Type B pancreatic cell (in vitro differentiated cells): Measurements from ENCODE around the gene KAT2A. TPM values are rescaled to one million over a fixed set of nuclear protein-coding genes. Genes with fewer than 3 reads are reported as not detected.

ENCODE experiments used
- DNase-seq: peaks from one replicate; pipeline ENCODE4 v3.0.0; 2021; ENCODE audit warnings: mixed read lengths; ENCODE audit not compliant: unreplicated experiment; ENCODE audit errors: extremely low spot score
- H3K27ac Mint-ChIP-seq: 2 replicates; pipeline ENCODE4 v1.8.0; 2021; ENCODE audit warnings: mild to moderate bottlenecking, mixed read lengths
- H3K27me3 Mint-ChIP-seq: 2 replicates; pipeline ENCODE4 v1.8.0; 2021; ENCODE audit warnings: mixed read lengths
- H3K36me3 Mint-ChIP-seq: 2 replicates; pipeline ENCODE4 v1.8.0; 2021; ENCODE audit warnings: mixed read lengths
- H3K4me1 Mint-ChIP-seq: one replicate; pipeline ENCODE4 v1.8.0; 2021; ENCODE audit warnings: mixed read lengths; ENCODE audit not compliant: unreplicated experiment
- H3K4me3 Mint-ChIP-seq: 2 replicates; pipeline ENCODE4 v1.8.0; 2021; ENCODE audit warnings: mild to moderate bottlenecking, mixed read lengths
- H3K9me3 Mint-ChIP-seq: 2 replicates; pipeline ENCODE4 v1.8.0; 2021; ENCODE audit warnings: mixed read lengths
- total RNA-seq: library from RNA; stranded (reverse); gene quantifications from 2 replicates; pipeline ENCODE4 v1.2.1, GENCODE V29; 2021; ENCODE audit warnings: low replicate concordance
- TF ChIP-seq, protein P1 (sequence below): fragments of 200-600 bp; sonication (generic); conservative IDR thresholded peaks from 2 replicates; pipeline ENCODE4 v1.5.0; 2021; ENCODE audit warnings: antibody characterized with exemption, mild to moderate bottlenecking

The KAT2A gene
- total RNA-seq, 1 donor from 2014 or later: 63.5 TPM

DNA sequence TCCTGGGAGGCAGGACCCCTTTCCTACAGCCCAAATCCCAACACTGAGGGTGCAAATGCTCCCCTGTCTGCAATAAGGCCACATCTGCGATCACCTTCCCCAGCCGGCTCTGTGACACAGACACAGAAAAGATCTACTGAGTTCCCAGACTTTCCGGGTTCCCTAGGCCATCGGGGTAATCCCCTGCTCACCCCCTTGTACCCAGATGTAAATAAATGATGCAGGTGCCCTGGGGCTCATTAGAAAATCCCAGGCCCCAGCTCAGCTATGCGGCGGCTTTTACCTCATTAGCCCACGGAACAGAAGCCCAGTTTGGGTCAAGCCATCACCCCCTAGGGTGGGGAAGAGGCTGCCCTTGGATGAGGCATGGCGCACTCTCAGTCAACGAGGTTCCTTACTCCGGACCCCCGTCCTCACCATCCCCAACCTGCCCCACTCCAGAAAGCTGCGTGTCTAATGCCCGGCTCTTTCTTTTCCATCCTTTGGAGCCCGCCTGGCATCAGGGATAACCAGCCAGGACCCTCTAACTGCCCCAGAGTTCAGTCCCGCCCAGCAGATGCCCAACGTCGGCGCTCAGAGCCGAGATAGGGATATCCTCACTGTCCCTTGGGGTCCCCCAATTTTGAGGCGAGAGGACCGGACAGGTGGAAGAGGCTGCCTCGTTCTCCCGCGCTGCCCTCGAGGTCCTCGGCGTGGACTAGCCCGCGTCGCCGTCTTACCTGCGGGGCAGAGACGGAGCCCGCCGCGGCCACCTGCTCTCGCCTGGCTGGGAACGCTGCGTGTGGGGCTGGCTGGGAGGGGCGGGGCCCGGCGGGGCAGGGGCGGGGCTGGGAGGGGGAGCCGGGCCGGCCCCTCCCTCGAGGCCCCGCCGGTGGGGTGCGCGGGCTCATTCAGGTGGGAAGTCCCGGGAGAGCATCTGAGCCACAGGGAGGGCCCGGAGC lies 23.2 kb downstream of the KAT2A start, which contains the start of gene ZNF385C:
ZNF385C (minus strand) TSS at position 783 of the 941 bp plus-strand sequence. CDS start 35,417 bp downstream, outside the sequence.
- Mint-ChIP-seq H3K4me1 (no peaks in the 10 kb centered on the region), H3K27me3 (peaks cover 57% of the 10 kb centered on the region), H3K27ac (no peak within 1 kb of the TSS), H3K36me3 (no peaks in the 10 kb centered on the region), H3K4me3 (no peak within 1 kb of the TSS), H3K9me3 (no peaks in the 10 kb centered on the region)
- TF ChIP-seq, protein P1, sequence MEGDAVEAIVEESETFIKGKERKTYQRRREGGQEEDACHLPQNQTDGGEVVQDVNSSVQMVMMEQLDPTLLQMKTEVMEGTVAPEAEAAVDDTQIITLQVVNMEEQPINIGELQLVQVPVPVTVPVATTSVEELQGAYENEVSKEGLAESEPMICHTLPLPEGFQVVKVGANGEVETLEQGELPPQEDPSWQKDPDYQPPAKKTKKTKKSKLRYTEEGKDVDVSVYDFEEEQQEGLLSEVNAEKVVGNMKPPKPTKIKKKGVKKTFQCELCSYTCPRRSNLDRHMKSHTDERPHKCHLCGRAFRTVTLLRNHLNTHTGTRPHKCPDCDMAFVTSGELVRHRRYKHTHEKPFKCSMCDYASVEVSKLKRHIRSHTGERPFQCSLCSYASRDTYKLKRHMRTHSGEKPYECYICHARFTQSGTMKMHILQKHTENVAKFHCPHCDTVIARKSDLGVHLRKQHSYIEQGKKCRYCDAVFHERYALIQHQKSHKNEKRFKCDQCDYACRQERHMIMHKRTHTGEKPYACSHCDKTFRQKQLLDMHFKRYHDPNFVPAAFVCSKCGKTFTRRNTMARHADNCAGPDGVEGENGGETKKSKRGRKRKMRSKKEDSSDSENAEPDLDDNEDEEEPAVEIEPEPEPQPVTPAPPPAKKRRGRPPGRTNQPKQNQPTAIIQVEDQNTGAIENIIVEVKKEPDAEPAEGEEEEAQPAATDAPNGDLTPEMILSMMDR: no peak
- DNase-seq: no peak

DNA sequence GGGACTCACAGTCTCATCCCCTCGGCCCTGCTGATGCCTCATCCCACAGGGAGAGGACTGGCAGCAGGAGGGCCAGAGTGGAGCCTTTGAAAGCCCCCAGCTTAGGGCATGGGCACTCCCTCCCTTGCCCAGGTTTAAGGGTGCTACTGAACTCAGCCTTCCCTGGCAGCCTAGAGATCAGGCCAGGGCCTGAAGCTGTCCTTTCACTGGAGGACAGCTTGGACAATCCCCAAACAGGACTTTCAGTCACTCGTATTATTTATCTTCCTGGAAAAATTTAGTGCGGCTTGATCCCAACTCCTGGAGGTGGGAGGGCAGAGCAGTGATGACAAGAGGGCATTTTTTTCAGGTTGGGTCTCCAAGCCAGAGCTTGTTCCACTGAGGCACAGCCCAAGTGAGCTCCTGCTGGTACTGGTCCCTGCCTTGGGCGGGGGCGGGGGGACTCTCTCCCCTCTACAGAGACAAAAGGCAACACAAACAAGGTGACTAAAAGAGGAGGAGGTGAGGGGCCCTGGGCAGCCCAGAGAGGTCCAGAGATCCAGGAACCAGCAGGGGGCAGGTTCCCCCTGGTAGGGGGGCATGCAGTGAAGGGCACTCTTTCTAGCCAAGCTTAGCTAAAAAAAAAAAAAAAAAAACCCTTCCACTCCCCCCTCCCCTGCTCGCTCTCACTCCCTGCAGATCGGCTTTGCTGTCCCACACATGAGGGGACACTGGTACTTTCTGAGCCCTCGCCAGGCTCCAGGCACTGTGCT lies 24.6 kb downstream of the KAT2A start:
- no peak overlapping the region for H3K4me3 Mint-ChIP-seq
- no peak overlapping the region for H3K27ac Mint-ChIP-seq
- no peak for DNase-seq
- TF ChIP-seq, protein P1: no peak
- peaks cover 53% of the 10 kb centered on the region for H3K27me3 Mint-ChIP-seq
- H3K36me3 Mint-ChIP-seq: no peaks in the 10 kb centered on the region
- no peaks in the 10 kb centered on the region for H3K4me1 Mint-ChIP-seq
- H3K9me3 Mint-ChIP-seq: no peaks in the 10 kb centered on the region

- H3K4me1 Mint-ChIP-seq: no peaks in the 10 kb centered on the region
- H3K27ac Mint-ChIP-seq: no peak overlapping the region
- no peaks in the 10 kb centered on the region for H3K9me3 Mint-ChIP-seq
- no peaks in the 10 kb centered on the region for H3K36me3 Mint-ChIP-seq
- H3K27me3 Mint-ChIP-seq: peaks cover 56% of the 10 kb centered on the region
- no peak overlapping the region for H3K4me3 Mint-ChIP-seq
- no peak for DNase-seq
- TF ChIP-seq, protein P1: no peak
Observed at GRCh38 chr17:42094375-42095069, 26.6 kb downstream of the KAT2A start.

- Mint-ChIP-seq H3K27me3 (peaks cover 46% of the 10 kb centered on the region), H3K4me3 (no peak overlapping the region), H3K36me3 (no peaks in the 10 kb centered on the region), H3K27ac (no peak overlapping the region), H3K4me1 (no peaks in the 10 kb centered on the region), H3K9me3 (no peaks in the 10 kb centered on the region)
- TF ChIP-seq, protein P1: no peak
- no peak for DNase-seq
Observed at GRCh38 chr17:42092939-42093338, 28.2 kb downstream of the KAT2A start.

GRCh38 chr17:42090964-42091790 lies 30.0 kb downstream of the KAT2A start:
- DNase-seq: no peak
- Mint-ChIP-seq H3K36me3 (no peaks in the 10 kb centered on the region), H3K27me3 (peaks cover 28% of the 10 kb centered on the region), H3K4me1 (peaks cover 5% of the 10 kb centered on the region), H3K27ac (no peak overlapping the region), H3K4me3 (no peak overlapping the region), H3K9me3 (no peaks in the 10 kb centered on the region)
- TF ChIP-seq, protein P1: no peak
